WTC11 (cell line): ENCODE data around the gene OSBPL5. TPM values are rescaled to one million over a fixed set of nuclear protein-coding genes. Genes with fewer than 3 reads are reported as not detected.

Experiments used
- ATAC-seq: fragments of 200-7000 bp; cut with Tn5 transposase; 2 replicates; pipeline ENCODE4 v1.10.0; 2021; ENCODE audit warnings: mild to moderate bottlenecking, moderate library complexity
- CTCF ChIA-PET: fragments of 300-600 bp; sonication (Branson Sonifier 250); formaldehyde crosslinking; loops from one replicate; lab custom pipeline; 2021; ENCODE audit warnings: antibody characterized with exemption; lab: Charles Lee
- POLR2A ChIA-PET: fragments of 350-600 bp; sonication (Branson Sonifier 250); formaldehyde crosslinking; loops from one replicate; lab custom pipeline; 2021; ENCODE audit warnings: antibody characterized with exemption; lab: Charles Lee
- DNase-seq: peaks from one replicate; pipeline ENCODE4 v3.0.0; 2021; ENCODE audit warnings: low spot score
- H3K27ac Mint-ChIP-seq: 2 replicates; pipeline ENCODE4 v1.8.0; 2021; ENCODE audit warnings: mixed read lengths
- H3K27me3 Mint-ChIP-seq: 2 replicates; pipeline ENCODE4 v1.8.0; 2021; ENCODE audit warnings: low read depth, mild to moderate bottlenecking, moderate library complexity, mixed read lengths
- H3K36me3 Mint-ChIP-seq: 2 replicates; pipeline ENCODE4 v1.8.0; 2021; ENCODE audit warnings: mixed read lengths
- H3K4me1 Mint-ChIP-seq: 2 replicates; pipeline ENCODE4 v1.8.0; 2022; ENCODE audit warnings: mixed read lengths
- H3K4me3 Mint-ChIP-seq: 2 replicates; pipeline ENCODE4 v1.8.0; 2021; ENCODE audit warnings: mild to moderate bottlenecking, moderate library complexity, mixed read lengths
- H3K9me3 Mint-ChIP-seq: 2 replicates; pipeline ENCODE4 v1.8.0; 2021; ENCODE audit warnings: mixed read lengths
- ESRRA ChIP-seq: sonication (generic); formaldehyde crosslinking; IDR thresholded peaks from 2 replicates; pipeline ENCODE4 v1.8.1; 2022; ENCODE audit warnings: mild to moderate bottlenecking, missing genetic modification reagents, borderline replicate concordance
- FOXK1 ChIP-seq: sonication (generic); formaldehyde crosslinking; IDR thresholded peaks from 2 replicates; pipeline ENCODE4 v1.8.0; 2022; ENCODE audit warnings: mild to moderate bottlenecking, moderate library complexity, missing genetic modification reagents
- JAZF1 ChIP-seq: fragments of 250-450 bp; sonication (Bioruptor Pico); IDR thresholded peaks from 2 replicates; pipeline ENCODE4 v1.9.0; 2021; ENCODE audit warnings: moderate library complexity, mild to moderate bottlenecking, inconsistent platforms
- KAT7 ChIP-seq: sonication (generic); formaldehyde crosslinking; IDR thresholded peaks from 2 replicates; pipeline ENCODE4 v1.8.1; 2023; ENCODE audit warnings: missing genetic modification reagents, mild to moderate bottlenecking, borderline replicate concordance
- NFYB ChIP-seq: sonication (generic); formaldehyde crosslinking; conservative IDR thresholded peaks from 2 replicates; pipeline ENCODE4 v1.8.0; 2022; ENCODE audit warnings: low read depth, missing genetic modification reagents
- OVOL2 ChIP-seq: fragments of 250-450 bp; sonication (Bioruptor Pico); IDR thresholded peaks from 2 replicates; pipeline ENCODE4 v1.9.0; 2021; ENCODE audit warnings: mild to moderate bottlenecking, borderline replicate concordance
- SMAD3 ChIP-seq: sonication (generic); formaldehyde crosslinking; IDR thresholded peaks from 2 replicates; pipeline ENCODE4 v1.8.0; 2022; ENCODE audit warnings: missing genetic modification reagents, mild to moderate bottlenecking, borderline replicate concordance
- SP1 ChIP-seq: sonication (generic); formaldehyde crosslinking; conservative IDR thresholded peaks from 2 replicates; pipeline ENCODE4 v1.8.1; 2022; ENCODE audit warnings: missing genetic modification reagents
- TEAD4 ChIP-seq: sonication (generic); formaldehyde crosslinking; IDR thresholded peaks from 2 replicates; pipeline ENCODE4 v1.8.0; 2022; ENCODE audit warnings: mild to moderate bottlenecking, missing genetic modification reagents
- ZNF232 ChIP-seq: sonication (generic); formaldehyde crosslinking; IDR thresholded peaks from 2 replicates; pipeline ENCODE4 v1.8.0; 2022; ENCODE audit warnings: mild to moderate bottlenecking, missing genetic modification reagents
- ZNF263 ChIP-seq: sonication (generic); formaldehyde crosslinking; IDR thresholded peaks from 2 replicates; pipeline ENCODE4 v1.8.1; 2022; ENCODE audit warnings: low read depth, mild to moderate bottlenecking, moderate library complexity, missing genetic modification reagents
- total RNA-seq: library from RNA; stranded (reverse); gene quantifications from 3 replicates; pipeline ENCODE4 v1.2.3, GENCODE V29; 2021
- TF ChIP-seq, protein P1 (sequence below): sonication (generic); formaldehyde crosslinking; IDR thresholded peaks from 2 replicates; pipeline ENCODE4 v1.8.1; 2022; ENCODE audit warnings: low read depth, mild to moderate bottlenecking, moderate library complexity, missing genetic modification reagents, borderline replicate concordance
- TF ChIP-seq, protein P2 (sequence below): sonication (generic); formaldehyde crosslinking; IDR thresholded peaks from 2 replicates; pipeline ENCODE4 v1.8.1; 2022; ENCODE audit warnings: mild to moderate bottlenecking, missing genetic modification reagents, moderate library complexity, borderline replicate concordance
- TF ChIP-seq, protein P3 (sequence below): fragments of 250-450 bp; sonication (Bioruptor Pico); IDR thresholded peaks from 2 replicates; pipeline ENCODE4 v1.9.0; 2021; ENCODE audit warnings: moderate library complexity, mild to moderate bottlenecking, inconsistent platforms, borderline replicate concordance
- TF ChIP-seq, protein P4 (sequence below): sonication (generic); formaldehyde crosslinking; IDR thresholded peaks from 2 replicates; pipeline ENCODE4 v1.8.1; 2022; ENCODE audit warnings: low read depth, missing genetic modification reagents, borderline replicate concordance
- TF ChIP-seq, protein P5 (sequence below): fragments of 250-450 bp; sonication (Bioruptor Pico); IDR thresholded peaks from 2 replicates; pipeline ENCODE4 v1.9.0; 2021; ENCODE audit warnings: mild to moderate bottlenecking, borderline replicate concordance
- TF ChIP-seq, protein P6 (sequence below): fragments of 250-450 bp; sonication (Bioruptor Pico); IDR thresholded peaks from 2 replicates; pipeline ENCODE4 v1.9.0; 2021; ENCODE audit warnings: mild to moderate bottlenecking

OSBPL5 gene
- total RNA-seq, 1 experiment from 2014 or later: 17.7 TPM

DNA sequence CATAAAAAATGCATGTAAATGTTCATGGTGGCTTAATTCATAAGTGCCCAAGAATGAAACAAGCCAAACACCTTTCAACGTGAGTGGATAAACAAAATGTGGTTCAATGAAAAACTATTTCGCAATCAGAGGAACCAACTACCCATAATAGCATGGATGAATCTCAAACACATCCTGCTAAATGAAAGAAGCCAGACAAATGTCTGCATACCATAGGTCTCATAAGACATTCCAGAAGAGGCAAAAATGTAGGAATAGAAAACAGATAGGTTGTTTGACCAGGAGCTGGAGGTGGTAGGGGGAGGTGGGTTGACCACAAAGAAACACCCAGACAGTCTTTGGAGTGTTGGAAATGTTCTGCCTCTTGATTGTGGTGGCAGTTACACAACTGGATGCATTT is 13.2 kb upstream of the OSBPL5 start (continued):
- TF ChIP-seq JAZF1: no peak
- TF ChIP-seq, protein P1, sequence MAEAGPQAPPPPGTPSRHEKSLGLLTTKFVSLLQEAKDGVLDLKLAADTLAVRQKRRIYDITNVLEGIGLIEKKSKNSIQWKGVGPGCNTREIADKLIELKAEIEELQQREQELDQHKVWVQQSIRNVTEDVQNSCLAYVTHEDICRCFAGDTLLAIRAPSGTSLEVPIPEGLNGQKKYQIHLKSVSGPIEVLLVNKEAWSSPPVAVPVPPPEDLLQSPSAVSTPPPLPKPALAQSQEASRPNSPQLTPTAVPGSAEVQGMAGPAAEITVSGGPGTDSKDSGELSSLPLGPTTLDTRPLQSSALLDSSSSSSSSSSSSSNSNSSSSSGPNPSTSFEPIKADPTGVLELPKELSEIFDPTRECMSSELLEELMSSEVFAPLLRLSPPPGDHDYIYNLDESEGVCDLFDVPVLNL (CRISPR knock-in tag): no peak
- no peak for TF ChIP-seq SP1 (CRISPR knock-in tag)
- no peak for TF ChIP-seq SMAD3
- no peak for TF ChIP-seq FOXK1 (CRISPR knock-in tag)
- TF ChIP-seq, protein P2, sequence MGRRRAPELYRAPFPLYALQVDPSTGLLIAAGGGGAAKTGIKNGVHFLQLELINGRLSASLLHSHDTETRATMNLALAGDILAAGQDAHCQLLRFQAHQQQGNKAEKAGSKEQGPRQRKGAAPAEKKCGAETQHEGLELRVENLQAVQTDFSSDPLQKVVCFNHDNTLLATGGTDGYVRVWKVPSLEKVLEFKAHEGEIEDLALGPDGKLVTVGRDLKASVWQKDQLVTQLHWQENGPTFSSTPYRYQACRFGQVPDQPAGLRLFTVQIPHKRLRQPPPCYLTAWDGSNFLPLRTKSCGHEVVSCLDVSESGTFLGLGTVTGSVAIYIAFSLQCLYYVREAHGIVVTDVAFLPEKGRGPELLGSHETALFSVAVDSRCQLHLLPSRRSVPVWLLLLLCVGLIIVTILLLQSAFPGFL (CRISPR knock-in tag): no peak

DNA sequence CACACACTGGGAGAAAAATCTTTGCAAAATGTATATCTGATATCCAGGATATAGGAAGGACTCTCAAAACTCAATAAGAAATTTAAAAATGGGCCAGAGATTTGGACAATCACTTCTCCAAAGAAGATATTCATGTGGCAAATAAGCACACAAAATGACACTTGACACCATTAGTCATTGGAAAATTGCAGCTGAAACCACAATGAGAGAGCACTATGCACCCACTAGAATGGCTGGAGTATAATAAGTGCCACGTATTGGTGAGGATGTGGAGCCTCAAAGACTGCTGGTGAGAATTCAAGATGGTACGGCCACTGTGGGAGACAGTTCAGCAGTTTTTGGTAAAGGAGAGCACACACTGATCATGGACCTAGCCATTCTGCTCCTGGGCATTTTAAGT is 12.8 kb upstream of the OSBPL5 start:
- Mint-ChIP-seq H3K4me1 (no peaks in the 10 kb centered on the region), H3K27ac (no peak overlapping the region), H3K9me3 (peaks cover 39% of the 10 kb centered on the region), H3K4me3 (no peak overlapping the region), H3K27me3 (peaks cover 16% of the 10 kb centered on the region), H3K36me3 (peaks cover 8% of the 10 kb centered on the region; the same call in 1 of the 2 replicates)
- ATAC-seq (no peak), DNase-seq (no peak)
- ChIA-PET POLR2A (no interaction called here), CTCF (no interaction called here)
- TF ChIP-seq ZNF232 (CRISPR knock-in tag) (no peak), TEAD4 (CRISPR knock-in tag) (no peak)
- TF ChIP-seq, protein P3, sequence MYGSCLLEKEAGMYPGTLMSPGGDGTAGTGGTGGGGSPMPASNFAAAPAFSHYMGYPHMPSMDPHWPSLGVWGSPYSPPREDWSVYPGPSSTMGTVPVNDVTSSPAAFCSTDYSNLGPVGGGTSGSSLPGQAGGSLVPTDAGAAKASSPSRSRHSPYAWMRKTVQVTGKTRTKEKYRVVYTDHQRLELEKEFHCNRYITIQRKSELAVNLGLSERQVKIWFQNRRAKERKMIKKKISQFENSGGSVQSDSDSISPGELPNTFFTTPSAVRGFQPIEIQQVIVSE (CRISPR knock-in tag): no peak
- TF ChIP-seq, protein P4, sequence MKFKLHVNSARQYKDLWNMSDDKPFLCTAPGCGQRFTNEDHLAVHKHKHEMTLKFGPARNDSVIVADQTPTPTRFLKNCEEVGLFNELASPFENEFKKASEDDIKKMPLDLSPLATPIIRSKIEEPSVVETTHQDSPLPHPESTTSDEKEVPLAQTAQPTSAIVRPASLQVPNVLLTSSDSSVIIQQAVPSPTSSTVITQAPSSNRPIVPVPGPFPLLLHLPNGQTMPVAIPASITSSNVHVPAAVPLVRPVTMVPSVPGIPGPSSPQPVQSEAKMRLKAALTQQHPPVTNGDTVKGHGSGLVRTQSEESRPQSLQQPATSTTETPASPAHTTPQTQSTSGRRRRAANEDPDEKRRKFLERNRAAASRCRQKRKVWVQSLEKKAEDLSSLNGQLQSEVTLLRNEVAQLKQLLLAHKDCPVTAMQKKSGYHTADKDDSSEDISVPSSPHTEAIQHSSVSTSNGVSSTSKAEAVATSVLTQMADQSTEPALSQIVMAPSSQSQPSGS (CRISPR knock-in tag): no peak

DNA sequence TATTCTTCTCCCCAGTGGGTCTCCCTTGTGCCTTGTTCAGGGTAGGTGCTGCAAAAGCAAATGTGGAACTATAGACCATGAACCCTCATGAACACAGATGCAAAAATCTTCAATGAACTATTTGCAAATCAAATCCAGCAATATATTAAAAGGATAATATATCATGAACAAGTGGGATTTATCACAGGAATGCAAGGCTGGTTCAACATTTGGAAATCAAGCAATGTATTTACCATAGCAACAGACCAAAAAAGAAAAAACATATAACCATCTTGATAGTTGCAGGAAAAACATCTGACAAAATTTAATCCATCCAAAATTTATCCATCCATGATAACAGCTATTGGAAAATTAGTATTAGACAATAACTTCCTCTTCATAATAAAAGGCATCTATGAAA is 11.4 kb upstream of the OSBPL5 start:
- TF ChIP-seq, protein P5, sequence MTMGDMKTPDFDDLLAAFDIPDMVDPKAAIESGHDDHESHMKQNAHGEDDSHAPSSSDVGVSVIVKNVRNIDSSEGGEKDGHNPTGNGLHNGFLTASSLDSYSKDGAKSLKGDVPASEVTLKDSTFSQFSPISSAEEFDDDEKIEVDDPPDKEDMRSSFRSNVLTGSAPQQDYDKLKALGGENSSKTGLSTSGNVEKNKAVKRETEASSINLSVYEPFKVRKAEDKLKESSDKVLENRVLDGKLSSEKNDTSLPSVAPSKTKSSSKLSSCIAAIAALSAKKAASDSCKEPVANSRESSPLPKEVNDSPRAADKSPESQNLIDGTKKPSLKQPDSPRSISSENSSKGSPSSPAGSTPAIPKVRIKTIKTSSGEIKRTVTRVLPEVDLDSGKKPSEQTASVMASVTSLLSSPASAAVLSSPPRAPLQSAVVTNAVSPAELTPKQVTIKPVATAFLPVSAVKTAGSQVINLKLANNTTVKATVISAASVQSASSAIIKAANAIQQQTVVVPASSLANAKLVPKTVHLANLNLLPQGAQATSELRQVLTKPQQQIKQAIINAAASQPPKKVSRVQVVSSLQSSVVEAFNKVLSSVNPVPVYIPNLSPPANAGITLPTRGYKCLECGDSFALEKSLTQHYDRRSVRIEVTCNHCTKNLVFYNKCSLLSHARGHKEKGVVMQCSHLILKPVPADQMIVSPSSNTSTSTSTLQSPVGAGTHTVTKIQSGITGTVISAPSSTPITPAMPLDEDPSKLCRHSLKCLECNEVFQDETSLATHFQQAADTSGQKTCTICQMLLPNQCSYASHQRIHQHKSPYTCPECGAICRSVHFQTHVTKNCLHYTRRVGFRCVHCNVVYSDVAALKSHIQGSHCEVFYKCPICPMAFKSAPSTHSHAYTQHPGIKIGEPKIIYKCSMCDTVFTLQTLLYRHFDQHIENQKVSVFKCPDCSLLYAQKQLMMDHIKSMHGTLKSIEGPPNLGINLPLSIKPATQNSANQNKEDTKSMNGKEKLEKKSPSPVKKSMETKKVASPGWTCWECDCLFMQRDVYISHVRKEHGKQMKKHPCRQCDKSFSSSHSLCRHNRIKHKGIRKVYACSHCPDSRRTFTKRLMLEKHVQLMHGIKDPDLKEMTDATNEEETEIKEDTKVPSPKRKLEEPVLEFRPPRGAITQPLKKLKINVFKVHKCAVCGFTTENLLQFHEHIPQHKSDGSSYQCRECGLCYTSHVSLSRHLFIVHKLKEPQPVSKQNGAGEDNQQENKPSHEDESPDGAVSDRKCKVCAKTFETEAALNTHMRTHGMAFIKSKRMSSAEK (CRISPR knock-in tag): no peak
- TF ChIP-seq OVOL2: no peak
- TF ChIP-seq FOXK1 (CRISPR knock-in tag): no peak
- TF ChIP-seq ZNF263 (CRISPR knock-in tag): no peak
- no peak for TF ChIP-seq JAZF1
- no peak for TF ChIP-seq NFYB (CRISPR knock-in tag)
- no peak for TF ChIP-seq KAT7 (CRISPR knock-in tag)
- TF ChIP-seq, protein P6, sequence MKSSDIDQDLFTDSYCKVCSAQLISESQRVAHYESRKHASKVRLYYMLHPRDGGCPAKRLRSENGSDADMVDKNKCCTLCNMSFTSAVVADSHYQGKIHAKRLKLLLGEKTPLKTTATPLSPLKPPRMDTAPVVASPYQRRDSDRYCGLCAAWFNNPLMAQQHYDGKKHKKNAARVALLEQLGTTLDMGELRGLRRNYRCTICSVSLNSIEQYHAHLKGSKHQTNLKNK: no peak
- TF ChIP-seq ESRRA (CRISPR knock-in tag): no peak
- TF ChIP-seq, protein P1 (CRISPR knock-in tag): no peak
- CTCF ChIA-PET: interaction anchor here (0.9 kb wide), 1 partner anchor 18 kb away, joined by 3 read pairs; no protein-coding TSS in a partner anchor
- DNase-seq (no peak), ATAC-seq (no peak)
- Mint-ChIP-seq H3K27me3 (peaks cover 19% of the 10 kb centered on the region), H3K27ac (no peak overlapping the region), H3K4me3 (no peak overlapping the region), H3K4me1 (no peaks in the 10 kb centered on the region), H3K9me3 (peaks cover 39% of the 10 kb centered on the region), H3K36me3 (peaks cover 8% of the 10 kb centered on the region; the same call in 1 of the 2 replicates)
- POLR2A ChIA-PET: no interaction called here
